Measurements from ENCODE around the gene RFX8.
"Not testable (repeated sequence)": the region's sequence is repeated elsewhere in the genome, so short reads cannot be mapped to it uniquely, and the experiment has no call there.

DNA sequence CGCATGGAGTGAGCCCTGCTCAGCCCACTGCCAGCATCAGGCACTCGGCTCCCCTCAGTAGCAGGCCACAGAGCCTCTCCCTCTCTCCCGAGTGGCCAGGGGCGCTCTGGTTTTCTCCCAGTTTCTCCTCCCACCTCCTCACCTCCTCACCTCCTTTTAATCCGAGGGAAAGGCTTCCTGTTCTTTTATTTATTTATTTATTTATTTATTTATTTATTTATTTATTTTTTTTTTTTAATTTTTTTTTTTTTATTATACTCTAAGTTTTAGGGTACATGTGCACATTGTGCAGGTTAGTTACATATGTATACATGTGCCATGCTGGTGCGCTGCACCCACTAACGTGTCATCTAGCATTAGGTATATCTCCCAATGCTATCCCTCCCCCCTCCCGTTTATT is 29.8 kb upstream of the RFX8 start:
- TF ChIP-seq, protein P1, sequence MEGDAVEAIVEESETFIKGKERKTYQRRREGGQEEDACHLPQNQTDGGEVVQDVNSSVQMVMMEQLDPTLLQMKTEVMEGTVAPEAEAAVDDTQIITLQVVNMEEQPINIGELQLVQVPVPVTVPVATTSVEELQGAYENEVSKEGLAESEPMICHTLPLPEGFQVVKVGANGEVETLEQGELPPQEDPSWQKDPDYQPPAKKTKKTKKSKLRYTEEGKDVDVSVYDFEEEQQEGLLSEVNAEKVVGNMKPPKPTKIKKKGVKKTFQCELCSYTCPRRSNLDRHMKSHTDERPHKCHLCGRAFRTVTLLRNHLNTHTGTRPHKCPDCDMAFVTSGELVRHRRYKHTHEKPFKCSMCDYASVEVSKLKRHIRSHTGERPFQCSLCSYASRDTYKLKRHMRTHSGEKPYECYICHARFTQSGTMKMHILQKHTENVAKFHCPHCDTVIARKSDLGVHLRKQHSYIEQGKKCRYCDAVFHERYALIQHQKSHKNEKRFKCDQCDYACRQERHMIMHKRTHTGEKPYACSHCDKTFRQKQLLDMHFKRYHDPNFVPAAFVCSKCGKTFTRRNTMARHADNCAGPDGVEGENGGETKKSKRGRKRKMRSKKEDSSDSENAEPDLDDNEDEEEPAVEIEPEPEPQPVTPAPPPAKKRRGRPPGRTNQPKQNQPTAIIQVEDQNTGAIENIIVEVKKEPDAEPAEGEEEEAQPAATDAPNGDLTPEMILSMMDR (IDR thresholded peaks at IDR 0.05; ENCODE audit: insufficient read depth, low read length, poor library complexity, severe bottlenecking): not testable (repeated sequence)
- TF ChIP-seq EZH2phosphoT487 (conservative IDR thresholded peaks at IDR 0.05; ENCODE audit: low read length): not testable (repeated sequence)

All from SU-DHL-6 (cell line).